D721Med (cell line): ENCODE data around the gene CHN2.

Experiments used
- DNase-seq: peaks from one replicate; pipeline ENCODE4 v3.0.0; 2011; ENCODE audit warnings: low spot score; ENCODE audit not compliant: insufficient read length
- FAIRE-seq: peaks from 2 replicates; lab custom pipeline; 2011; peaks lifted over from hg19 to GRCh38; lab: Jason Lieb, UNC
- TF ChIP-seq, protein P1 (sequence below): IDR thresholded peaks from 2 replicates; pipeline ENCODE4 v1.5.1; 2012; ENCODE audit warnings: mild to moderate bottlenecking, control low read depth; ENCODE audit not compliant: insufficient read depth; ENCODE audit errors: missing control alignments

The CHN2 gene

GRCh38 chr7:29196191-29196590 is 1.6 kb downstream of the CHN2 start:
- TF ChIP-seq, protein P1, sequence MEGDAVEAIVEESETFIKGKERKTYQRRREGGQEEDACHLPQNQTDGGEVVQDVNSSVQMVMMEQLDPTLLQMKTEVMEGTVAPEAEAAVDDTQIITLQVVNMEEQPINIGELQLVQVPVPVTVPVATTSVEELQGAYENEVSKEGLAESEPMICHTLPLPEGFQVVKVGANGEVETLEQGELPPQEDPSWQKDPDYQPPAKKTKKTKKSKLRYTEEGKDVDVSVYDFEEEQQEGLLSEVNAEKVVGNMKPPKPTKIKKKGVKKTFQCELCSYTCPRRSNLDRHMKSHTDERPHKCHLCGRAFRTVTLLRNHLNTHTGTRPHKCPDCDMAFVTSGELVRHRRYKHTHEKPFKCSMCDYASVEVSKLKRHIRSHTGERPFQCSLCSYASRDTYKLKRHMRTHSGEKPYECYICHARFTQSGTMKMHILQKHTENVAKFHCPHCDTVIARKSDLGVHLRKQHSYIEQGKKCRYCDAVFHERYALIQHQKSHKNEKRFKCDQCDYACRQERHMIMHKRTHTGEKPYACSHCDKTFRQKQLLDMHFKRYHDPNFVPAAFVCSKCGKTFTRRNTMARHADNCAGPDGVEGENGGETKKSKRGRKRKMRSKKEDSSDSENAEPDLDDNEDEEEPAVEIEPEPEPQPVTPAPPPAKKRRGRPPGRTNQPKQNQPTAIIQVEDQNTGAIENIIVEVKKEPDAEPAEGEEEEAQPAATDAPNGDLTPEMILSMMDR = no peak
- FAIRE-seq = no peak
- DNase-seq = no peak

- TF ChIP-seq, protein P1 = no peak
- DNase-seq (no peak), FAIRE-seq (no peak)
Observed at GRCh38 chr7:29196971-29197595, 2.5 kb downstream of the CHN2 start.

GRCh38 chr7:29197916-29198315 is 3.3 kb downstream of the CHN2 start:
- FAIRE-seq (no peak), DNase-seq (no peak)
- TF ChIP-seq, protein P1 = no peak

DNA sequence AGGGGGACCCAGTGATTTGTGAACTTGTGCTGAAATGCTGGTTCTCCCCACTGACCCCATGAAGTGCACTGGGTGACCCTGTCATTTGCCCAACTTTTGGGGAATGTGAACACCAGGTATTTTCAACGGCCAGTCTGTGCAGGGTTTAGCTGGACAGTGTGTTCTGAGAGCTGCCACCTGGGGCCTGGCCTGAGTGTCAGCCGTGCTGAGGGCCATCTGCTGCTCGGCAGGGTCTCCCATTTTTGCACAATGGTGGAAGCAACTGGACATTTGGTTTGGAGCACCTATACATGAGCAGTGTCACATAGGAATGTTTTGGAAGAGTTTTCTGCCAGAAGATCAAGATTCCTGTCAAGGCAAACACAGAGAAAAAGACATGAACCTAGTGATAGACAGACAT is 5.2 kb downstream of the CHN2 start:
- FAIRE-seq (no peak), DNase-seq (no peak)
- TF ChIP-seq, protein P1 = no peak

DNA sequence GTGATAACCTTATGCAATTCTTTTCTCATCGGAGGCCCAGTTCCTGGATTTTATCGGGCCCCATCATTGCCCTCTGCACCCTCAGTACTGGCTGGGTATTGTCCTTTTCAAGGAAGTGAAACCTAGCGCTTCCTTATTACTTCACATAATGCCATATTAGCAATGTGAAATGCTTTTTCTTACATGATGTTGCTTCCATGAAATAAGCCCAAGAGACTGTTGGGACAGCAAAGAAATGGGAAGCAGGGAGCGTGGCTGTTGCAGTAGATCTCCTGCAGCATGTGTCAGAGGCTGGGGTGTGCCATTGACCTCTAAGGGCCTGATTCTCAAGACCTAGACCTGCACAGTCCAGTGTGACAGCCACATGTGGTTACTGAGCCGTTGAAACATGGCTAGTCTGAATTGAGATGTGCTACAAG is 8.1 kb downstream of the CHN2 start:
- no peak for DNase-seq
- FAIRE-seq = no peak
- TF ChIP-seq, protein P1 = no peak

DNA sequence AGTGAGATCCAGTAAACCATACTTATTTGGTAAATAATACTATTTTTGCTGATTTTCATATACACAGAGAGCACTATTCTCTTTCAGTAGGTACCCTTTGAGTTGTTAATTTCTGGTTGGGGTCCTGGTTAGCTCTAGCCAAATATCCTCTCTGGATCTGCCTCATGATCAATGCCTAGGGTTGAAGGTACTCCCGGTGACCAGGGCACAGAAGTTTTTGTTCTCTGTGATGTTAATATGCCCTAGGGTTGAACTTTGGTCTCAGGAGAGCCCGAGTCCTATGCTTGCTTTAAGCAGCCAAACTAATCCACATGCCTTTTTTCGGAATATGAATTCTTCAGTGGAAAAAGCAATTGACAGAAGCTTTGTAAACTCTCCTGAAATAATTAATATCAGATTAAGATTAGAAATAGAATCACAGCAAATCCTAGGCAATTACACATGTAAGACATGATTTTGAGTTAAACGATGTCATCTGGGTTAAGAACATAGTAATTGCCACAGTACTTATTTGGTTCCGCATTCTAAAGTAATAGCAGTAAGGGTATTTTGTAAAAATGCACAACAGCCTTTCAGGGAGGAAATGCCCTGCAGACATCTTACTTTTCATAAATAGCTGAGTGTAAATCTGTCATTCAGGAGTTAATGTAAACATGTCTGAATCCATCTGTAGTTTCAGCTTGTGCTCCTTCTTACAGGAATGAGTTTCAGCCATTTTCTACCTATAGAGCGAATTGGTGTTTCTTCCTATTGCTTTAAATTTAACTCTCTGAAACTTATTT is 10.1 kb downstream of the CHN2 start:
- DNase-seq (no peak), FAIRE-seq (no peak)
- TF ChIP-seq, protein P1 = no peak
